K562 (cell line): ENCODE measurements around the gene LRRC49. TPM values are rescaled to one million over a fixed set of nuclear protein-coding genes. Genes with fewer than 3 reads are reported as not detected.

Experiments
- ATAC-seq: fragments of 200-7000 bp; cut with Tn5 transposase; 3 replicates; pipeline ENCODE4 v1.9.1; 2020; ENCODE audit warnings: moderate library complexity
- BruUV-seq: library from RNA; stranded (reverse); fragments of 400-500 nt; replicated peaks from 2 replicates; lab custom pipeline; 2021; lab: Mats Ljungman, UMichigan
- CTCF ChIA-PET: fragments of 300-600 bp; formaldehyde crosslinking; extraction: SDS; loops from one replicate; lab custom pipeline; 2021; ENCODE audit warnings: low intra/inter-chr PET ratio; lab: Yijun Ruan, JAX
- POLR2A ChIA-PET: fragments of 300-600, 350-650 bp; sonication (Branson Sonifier 250); formaldehyde crosslinking; extraction: SDS; loops from one replicate; lab custom pipeline; 2021; ENCODE audit warnings: antibody characterized with exemption, inconsistent platforms; lab: Yijun Ruan, JAX
- DNase-seq, 4 experiments: peaks; one replicate each; pipeline versions ENCODE4 v3.0.0 to v3.0.0-alpha.2; 2011 to 2018; ENCODE audit warnings: low spot score in 3 of 4, mixed read lengths in 3 of 4; ENCODE audit errors: extremely low read depth in 1 of 4
- FAIRE-seq: peaks from 2 replicates; lab custom pipeline; 2011; peaks lifted over from hg19 to GRCh38; lab: Jason Lieb, UNC
- H2AFZ ChIP-seq: 2 replicates; pipeline ENCODE4 v1.6.0; 2011; ENCODE audit warnings: low read depth, low read length, control low read depth, inconsistent platforms
- H3K27ac ChIP-seq: fragments of 200-600 bp; 3 replicates; pipeline ENCODE4 v1.8.0; 2011; ENCODE audit warnings: low read depth, mild to moderate bottlenecking, control low read depth, inconsistent platforms, low read length, moderate library complexity, mixed read lengths; ENCODE audit errors: extremely low read depth
- H3K27me3 ChIP-seq, 2 experiments: fragments of 300-600 bp in 1 of 2; 2 replicates in 1 of 2; 3 replicates in 1 of 2; pipeline versions ENCODE4 v1.6.0 to v1.8.0; 2011; ENCODE audit warnings: inconsistent platforms in 2 of 2, low read length in 2 of 2, mild to moderate bottlenecking in 1 of 2, mixed read lengths in 1 of 2, moderate library complexity in 1 of 2; ENCODE audit not compliant: control insufficient read depth in 2 of 2, insufficient read depth in 2 of 2
- H3K36me3 ChIP-seq: fragments of 300-600 bp; 3 replicates; pipeline ENCODE4 v1.8.0; 2011; ENCODE audit warnings: mild to moderate bottlenecking, low read length, inconsistent platforms; ENCODE audit not compliant: control insufficient read depth, insufficient read depth
- H3K4me1 ChIP-seq, 2 experiments: fragments of 200-600 bp in 1 of 2; replicated peaks in 1 of 2; 2 replicates in 1 of 2; 3 replicates in 1 of 2; pipeline versions ENCODE4 v1.5.1 to v1.8.0; 2011; ENCODE audit warnings: inconsistent platforms in 2 of 2, low read length in 2 of 2, mild to moderate bottlenecking in 1 of 2, mixed read lengths in 1 of 2, moderate library complexity in 1 of 2; ENCODE audit not compliant: control insufficient read depth in 2 of 2, insufficient read depth in 2 of 2
- H3K4me2 ChIP-seq: 2 replicates; pipeline ENCODE4 v1.6.1; 2011; ENCODE audit warnings: low read length, control low read depth, inconsistent platforms, mixed read lengths; ENCODE audit not compliant: insufficient read depth
- H3K4me3 ChIP-seq: fragments of 200-600 bp; sonication (generic), shearing (Covaris generic); 2 replicates; pipeline ENCODE4 v1.5.1; 2016; ENCODE audit warnings: control low read depth, inconsistent platforms
- H3K79me2 ChIP-seq: fragments of 200-600 bp; 3 replicates; pipeline ENCODE4 v1.8.0; 2011; ENCODE audit warnings: low read length, inconsistent platforms; ENCODE audit not compliant: control insufficient read depth, insufficient read depth
- H3K9ac ChIP-seq, 2 experiments: 2 replicates each; pipeline versions ENCODE4 v1.6.0 to v1.6.1; 2011; ENCODE audit warnings: low read depth in 2 of 2, low read length in 2 of 2, control low read depth in 1 of 2, inconsistent platforms in 1 of 2, mild to moderate bottlenecking in 1 of 2, mixed read lengths in 1 of 2; ENCODE audit not compliant: insufficient read depth in 1 of 2
- H3K9me1 ChIP-seq: one replicate; pipeline ENCODE4 v1.6.0; 2011; ENCODE audit warnings: inconsistent platforms, mild to moderate bottlenecking, low read length, moderate library complexity; ENCODE audit not compliant: control insufficient read depth, insufficient read depth
- H3K9me3 ChIP-seq: replicated peaks from 2 replicates; pipeline ENCODE4 v1.5.1; 2011; ENCODE audit warnings: low read depth, low read length, inconsistent platforms; ENCODE audit not compliant: control insufficient read depth, insufficient read depth
- H4K20me1 ChIP-seq: replicated peaks from 2 replicates; pipeline ENCODE4 v1.6.1; 2011; ENCODE audit warnings: low read length, inconsistent platforms, mixed read lengths; ENCODE audit not compliant: control insufficient read depth, insufficient read depth
- ARID2 ChIP-seq: fragments of 450-650 bp; IDR thresholded peaks from 2 replicates; pipeline ENCODE4 v1.6.1; 2017; ENCODE audit warnings: antibody characterized with exemption, mild to moderate bottlenecking
- C11orf30 ChIP-seq: fragments of 450-650 bp; IDR thresholded peaks from 2 replicates; pipeline ENCODE4 v1.6.1; 2016; ENCODE audit warnings: low read depth, mild to moderate bottlenecking
- CUX1 ChIP-seq: fragments of 200-800 bp; sonication (Bioruptor generic); IDR thresholded peaks from 2 replicates; pipeline ENCODE4 v1.6.1; 2016; ENCODE audit warnings: missing genetic modification characterization, missing compliant biosample characterization
- HNRNPK ChIP-seq: fragments of 200-400 bp; formaldehyde crosslinking; IDR thresholded peaks from one replicate; pipeline ENCODE4 v1.6.1; 2018; ENCODE audit warnings: mild to moderate bottlenecking, low read depth, low read length; ENCODE audit not compliant: poor library complexity, severe bottlenecking
- SIX5 ChIP-seq, 2 experiments: IDR thresholded peaks; 2 replicates each; pipeline ENCODE4 v1.6.1; 2011; ENCODE audit warnings: low read length in 2 of 2, borderline replicate concordance in 1 of 2, low read depth in 1 of 2, mild to moderate bottlenecking in 1 of 2, moderate library complexity in 1 of 2; ENCODE audit not compliant: insufficient read depth in 1 of 2
- ZNF224 ChIP-seq: sonication (generic); formaldehyde crosslinking; IDR thresholded peaks from 2 replicates; pipeline ENCODE4 v1.8.0; 2022; ENCODE audit warnings: mild to moderate bottlenecking, missing genetic modification reagents
- ZNF263 ChIP-seq: sonication (generic); formaldehyde crosslinking; IDR thresholded peaks from 2 replicates; pipeline ENCODE4 v1.8.0; 2022; ENCODE audit warnings: mild to moderate bottlenecking, missing genetic modification reagents, borderline replicate concordance
- ZNF316 ChIP-seq: fragments of 450-650 bp; IDR thresholded peaks from 2 replicates; pipeline ENCODE4 v1.6.1; 2016
- in situ Hi-C: fragments of 300-500 bp; cut with MboI; formaldehyde crosslinking; loops from 4 replicates; pipeline ENCODE4 v1.15.0; 2018; ENCODE audit warnings: inconsistent platforms, mixed read lengths
- intact Hi-C: fragments of 100-400 bp; cut with micrococcal nuclease; formaldehyde crosslinking; loops from 2 replicates; pipeline ENCODE4 v1.14.2; 2022
- polyA plus RNA-seq, 8 experiments: library from polyadenylated mRNA; depleted of rRNA in 4 of 8; stranded (reverse) in 5 of 8; unstranded in 3 of 8; fragments of >200 nt; fragmentation: Nextera tagmentation in 2 of 8; fragmentation: Illumina TruSeq in 1 of 8; extraction: Ambion mirVana in 2 of 8; extraction: Trizol in 1 of 8; gene quantifications; 2 replicates each; pipeline versions ENCODE4 v1.2.1 to v1.2.3, GENCODE V29; 2011 to 2014; ENCODE audit warnings: inconsistent platforms in 1 of 8, missing spikeins in 1 of 8
- total RNA-seq, 7 experiments: library from RNA; depleted of rRNA in 6 of 7; stranded (reverse); fragments of >200 nt in 6 of 7; fragmentation: Illumina TruSeq in 2 of 7; extraction: Trizol in 2 of 7; gene quantifications; 2 replicates each; pipeline versions ENCODE4 v1.2.1 to v1.2.3, GENCODE V29; 2011 to 2021; ENCODE audit warnings: low replicate concordance in 1 of 7
- TF ChIP-seq, protein P1 (sequence below): fragments of 450-650 bp; IDR thresholded peaks from 2 replicates; pipeline ENCODE4 v1.6.1; 2017; ENCODE audit warnings: antibody characterized with exemption
- TF ChIP-seq, protein P2 (sequence below): fragments of 250-450 bp; sonication (Bioruptor Pico); IDR thresholded peaks from 2 replicates; pipeline ENCODE4 v1.8.0; 2021; ENCODE audit warnings: mild to moderate bottlenecking, moderate library complexity

LRRC49 gene
- total and polyA plus RNA-seq, 9 of the 15 experiments (the other 6 are each of a cell fraction or from before 2014, with no cell fraction given) = 0.32 TPM; not detected in 8

DNA sequence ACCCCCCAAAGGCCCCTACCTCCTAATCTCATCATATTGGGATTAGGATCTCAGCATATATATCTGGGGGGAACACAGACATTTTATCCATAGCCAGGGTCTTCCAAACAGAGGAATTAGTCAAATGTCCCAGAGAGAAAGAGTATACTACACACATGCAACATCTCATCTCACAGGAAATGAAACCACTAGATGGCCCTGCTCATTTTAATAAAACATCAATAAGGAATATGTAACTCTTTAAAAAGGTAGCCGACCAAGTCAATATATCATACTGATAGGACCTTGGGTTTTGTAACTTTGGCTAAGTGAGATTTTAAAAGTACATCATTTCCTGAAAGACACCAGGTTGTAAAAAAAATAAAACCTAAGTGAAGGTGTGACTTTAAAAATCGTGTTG lies 177.1 kb downstream of the LRRC49 start (continued):
- no peak for TF ChIP-seq CUX1 (CRISPR knock-in tag)
- TF ChIP-seq ZNF316 = no peak
- no peak for TF ChIP-seq SIX5 (IDR thresholded peaks at IDR 0.05; ENCODE audit: borderline replicate concordance in 1 of 2, insufficient read depth in 1 of 2, low read depth in 1 of 2, low read length in 2 of 2)
- TF ChIP-seq HNRNPK = no peak
- TF ChIP-seq, all 486 proteins: peak for 0

- no peaks in the 10 kb centered on the region for H4K20me1 ChIP-seq
- no peak for FAIRE-seq
- no peaks in the 10 kb centered on the region for H3K4me1 ChIP-seq
- TF ChIP-seq, protein P1, sequence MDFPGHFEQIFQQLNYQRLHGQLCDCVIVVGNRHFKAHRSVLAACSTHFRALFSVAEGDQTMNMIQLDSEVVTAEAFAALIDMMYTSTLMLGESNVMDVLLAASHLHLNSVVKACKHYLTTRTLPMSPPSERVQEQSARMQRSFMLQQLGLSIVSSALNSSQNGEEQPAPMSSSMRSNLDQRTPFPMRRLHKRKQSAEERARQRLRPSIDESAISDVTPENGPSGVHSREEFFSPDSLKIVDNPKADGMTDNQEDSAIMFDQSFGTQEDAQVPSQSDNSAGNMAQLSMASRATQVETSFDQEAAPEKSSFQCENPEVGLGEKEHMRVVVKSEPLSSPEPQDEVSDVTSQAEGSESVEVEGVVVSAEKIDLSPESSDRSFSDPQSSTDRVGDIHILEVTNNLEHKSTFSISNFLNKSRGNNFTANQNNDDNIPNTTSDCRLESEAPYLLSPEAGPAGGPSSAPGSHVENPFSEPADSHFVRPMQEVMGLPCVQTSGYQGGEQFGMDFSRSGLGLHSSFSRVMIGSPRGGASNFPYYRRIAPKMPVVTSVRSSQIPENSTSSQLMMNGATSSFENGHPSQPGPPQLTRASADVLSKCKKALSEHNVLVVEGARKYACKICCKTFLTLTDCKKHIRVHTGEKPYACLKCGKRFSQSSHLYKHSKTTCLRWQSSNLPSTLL = no peak
- TF ChIP-seq ARID2 (no peak), C11orf30 (no peak), ZNF224 (CRISPR knock-in tag) (no peak), ZNF263 (CRISPR knock-in tag) (no peak)
- TF ChIP-seq, protein P2, sequence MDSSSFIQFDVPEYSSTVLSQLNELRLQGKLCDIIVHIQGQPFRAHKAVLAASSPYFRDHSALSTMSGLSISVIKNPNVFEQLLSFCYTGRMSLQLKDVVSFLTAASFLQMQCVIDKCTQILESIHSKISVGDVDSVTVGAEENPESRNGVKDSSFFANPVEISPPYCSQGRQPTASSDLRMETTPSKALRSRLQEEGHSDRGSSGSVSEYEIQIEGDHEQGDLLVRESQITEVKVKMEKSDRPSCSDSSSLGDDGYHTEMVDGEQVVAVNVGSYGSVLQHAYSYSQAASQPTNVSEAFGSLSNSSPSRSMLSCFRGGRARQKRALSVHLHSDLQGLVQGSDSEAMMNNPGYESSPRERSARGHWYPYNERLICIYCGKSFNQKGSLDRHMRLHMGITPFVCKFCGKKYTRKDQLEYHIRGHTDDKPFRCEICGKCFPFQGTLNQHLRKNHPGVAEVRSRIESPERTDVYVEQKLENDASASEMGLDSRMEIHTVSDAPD (CRISPR knock-in tag) = no peak
- no peak for ATAC-seq
- no peak overlapping the region for H3K9ac ChIP-seq
- no peaks in the 10 kb centered on the region for H3K79me2 ChIP-seq
- DNase-seq = no peak
- no peaks in the 10 kb centered on the region for H3K9me3 ChIP-seq
- H3K4me3 ChIP-seq = no peak overlapping the region
- CTCF ChIA-PET = no interaction called here
- no peaks in the 10 kb centered on the region for H3K9me1 ChIP-seq
- no peaks in the 10 kb centered on the region for H3K27me3 ChIP-seq
- POLR2A ChIA-PET = no interaction called here
- BruUV-seq = no TSS peak
- no peak overlapping the region for H3K4me2 ChIP-seq
- H3K27ac ChIP-seq = no peak overlapping the region
- intact Hi-C loops = no loop called here
- in situ Hi-C loops = no loop called here
- no peaks in the 10 kb centered on the region for H3K36me3 ChIP-seq
- H2AFZ ChIP-seq = no peak overlapping the region
Observed at GRCh38 chr15:71071529-71071928, 178.9 kb downstream of the LRRC49 start.
